Peyer's patch (tissue), 4 donors: ENCODE measurements around the gene TMEM39B. TPM values are rescaled to one million over a fixed set of nuclear protein-coding genes. Genes with fewer than 3 reads are reported as not detected.
"Not testable (repeated sequence)": the region's sequence is repeated elsewhere in the genome, so short reads cannot be mapped to it uniquely, and the experiment has no call there.

Source experiments
- DNase-seq, 3 donors: peaks; one replicate each; pipeline ENCODE4 v3.0.0-alpha.2; 2017 to 2019
- H3K27ac ChIP-seq, 4 donors: fragments of 200-600 bp; sonication (generic); one replicate each; pipeline ENCODE4 v1.5.1; 2016 to 2019
- H3K27me3 ChIP-seq, 2 donors: fragments of 200-600 bp; sonication (generic); one replicate each; pipeline ENCODE4 v1.5.1; 2019
- H3K36me3 ChIP-seq, 3 donors: fragments of 200-600 bp; sonication (generic); one replicate each; pipeline ENCODE4 v1.5.1; 2016 to 2019
- H3K4me1 ChIP-seq, 4 donors: fragments of 200-600 bp; sonication (generic); one replicate each; pipeline ENCODE4 v1.5.1; 2016 to 2019
- H3K4me3 ChIP-seq, 4 donors: fragments of 200-600 bp; sonication (generic); 1 replicate in 3 of 4; 2 replicates in 1 of 4; pipeline ENCODE4 v1.5.1; 2016 to 2019; ENCODE audit warnings: mild to moderate bottlenecking in 1 of 4
- H3K9me3 ChIP-seq, 4 donors: fragments of 200-600 bp; sonication (generic); one replicate each; pipeline ENCODE4 v1.5.1; 2016 to 2019; ENCODE audit warnings: mild to moderate bottlenecking in 1 of 4
- POLR2A ChIP-seq, 2 donors: fragments of 450-650 bp; IDR thresholded peaks; one replicate each; pipeline ENCODE4 v1.5.1; 2017; ENCODE audit warnings: antibody characterized with exemption in 2 of 2, mild to moderate bottlenecking in 2 of 2, moderate library complexity in 2 of 2
- total RNA-seq, 4 donors: library from RNA; depleted of rRNA; stranded (reverse); fragments of >200 nt; gene quantifications; one replicate each; pipeline ENCODE4 v1.1.0, GENCODE V29; 2016
- TF ChIP-seq, protein P1 (sequence below), 6 experiments: fragments of 450-650 bp in 4 of 6; fragments of 200-600 bp in 2 of 6; sonication (generic) in 1 of 6; IDR thresholded peaks; one replicate each; pipeline ENCODE4 v1.5.1; 2017 to 2019; ENCODE audit warnings: antibody characterized with exemption in 6 of 6, mild to moderate bottlenecking in 3 of 6, moderate library complexity in 1 of 6

Gene TMEM39B
- total RNA-seq, 4 donors from 2014 or later = 2.5 to 9.9 (median 6.6) TPM

- Histone ChIP-seq H3K36me3 (peaks cover 0 to 42% (median 0%) of the 10 kb centered on the region in 3 donors), H3K4me1 (peaks cover 0 to 15% (median 0%) of the 10 kb centered on the region in 4 donors), H3K9me3 (no peaks in the 10 kb centered on the region), H3K4me3 (no peak overlapping the region), H3K27me3 (no peaks in the 10 kb centered on the region), H3K27ac (no peak overlapping the region)
- TF ChIP-seq, protein P1, sequence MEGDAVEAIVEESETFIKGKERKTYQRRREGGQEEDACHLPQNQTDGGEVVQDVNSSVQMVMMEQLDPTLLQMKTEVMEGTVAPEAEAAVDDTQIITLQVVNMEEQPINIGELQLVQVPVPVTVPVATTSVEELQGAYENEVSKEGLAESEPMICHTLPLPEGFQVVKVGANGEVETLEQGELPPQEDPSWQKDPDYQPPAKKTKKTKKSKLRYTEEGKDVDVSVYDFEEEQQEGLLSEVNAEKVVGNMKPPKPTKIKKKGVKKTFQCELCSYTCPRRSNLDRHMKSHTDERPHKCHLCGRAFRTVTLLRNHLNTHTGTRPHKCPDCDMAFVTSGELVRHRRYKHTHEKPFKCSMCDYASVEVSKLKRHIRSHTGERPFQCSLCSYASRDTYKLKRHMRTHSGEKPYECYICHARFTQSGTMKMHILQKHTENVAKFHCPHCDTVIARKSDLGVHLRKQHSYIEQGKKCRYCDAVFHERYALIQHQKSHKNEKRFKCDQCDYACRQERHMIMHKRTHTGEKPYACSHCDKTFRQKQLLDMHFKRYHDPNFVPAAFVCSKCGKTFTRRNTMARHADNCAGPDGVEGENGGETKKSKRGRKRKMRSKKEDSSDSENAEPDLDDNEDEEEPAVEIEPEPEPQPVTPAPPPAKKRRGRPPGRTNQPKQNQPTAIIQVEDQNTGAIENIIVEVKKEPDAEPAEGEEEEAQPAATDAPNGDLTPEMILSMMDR (IDR thresholded peaks at IDR 0.05) = no peak
- no peak for TF ChIP-seq POLR2A (IDR thresholded peaks at IDR 0.05)
- no peak for DNase-seq
Measured at GRCh38 chr1:32060914-32061313, 11.8 kb upstream of the TMEM39B start.

GRCh38 chr1:32062867-32063230, 9.9 kb upstream of the TMEM39B start:
- H3K4me1 ChIP-seq = peaks cover 0 to 28% (median 6%) of the 10 kb centered on the region in 4 donors
- H3K27ac ChIP-seq = peak overlapping the region in 3 of 4 donors; percentile 9 to 28 (median 21)
- H3K27me3 ChIP-seq = no peaks in the 10 kb centered on the region
- no peak overlapping the region for H3K4me3 ChIP-seq
- TF ChIP-seq POLR2A (IDR thresholded peaks at IDR 0.05) = no peak
- TF ChIP-seq, protein P1 (IDR thresholded peaks at IDR 0.05) = no peak
- H3K36me3 ChIP-seq = peaks cover 0 to 34% (median 0%) of the 10 kb centered on the region in 3 donors
- no peaks in the 10 kb centered on the region for H3K9me3 ChIP-seq
- DNase-seq = no peak

DNA sequence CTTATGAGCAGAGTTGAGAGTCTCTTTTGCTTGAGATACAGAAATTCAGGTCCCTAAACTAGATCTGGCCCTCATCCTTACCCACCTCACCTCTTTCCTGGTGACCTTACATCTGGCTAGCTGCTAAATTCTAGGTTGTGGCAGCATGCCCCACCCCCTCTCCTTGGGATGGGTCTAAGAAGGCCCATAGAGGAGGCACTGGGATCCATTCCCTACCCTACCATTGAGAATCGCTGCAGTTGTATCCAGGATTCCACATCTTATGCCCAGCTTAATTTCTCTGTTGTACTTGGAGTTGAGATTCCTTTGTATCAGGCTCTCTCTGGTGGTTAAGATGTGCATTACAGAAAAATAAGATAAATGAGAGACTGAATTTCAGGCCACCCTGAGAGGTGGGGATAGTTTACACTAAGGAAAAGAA, 9.5 kb upstream of the TMEM39B start:
- H3K4me1 ChIP-seq = peaks cover 0 to 28% (median 6%) of the 10 kb centered on the region in 4 donors
- peak in 1 of 3 donors; percentile 21 for DNase-seq
- no peaks in the 10 kb centered on the region for H3K9me3 ChIP-seq
- no peak for TF ChIP-seq POLR2A (IDR thresholded peaks at IDR 0.05)
- TF ChIP-seq, protein P1 (IDR thresholded peaks at IDR 0.05) = peak; percentile 41 to 74 (median 72)
- H3K4me3 ChIP-seq = no peak overlapping the region
- H3K36me3 ChIP-seq = peaks cover 0 to 30% (median 0%) of the 10 kb centered on the region in 3 donors
- peak overlapping the region in 3 of 4 donors; percentile 9 to 28 (median 21) for H3K27ac ChIP-seq
- H3K27me3 ChIP-seq = no peaks in the 10 kb centered on the region

DNA sequence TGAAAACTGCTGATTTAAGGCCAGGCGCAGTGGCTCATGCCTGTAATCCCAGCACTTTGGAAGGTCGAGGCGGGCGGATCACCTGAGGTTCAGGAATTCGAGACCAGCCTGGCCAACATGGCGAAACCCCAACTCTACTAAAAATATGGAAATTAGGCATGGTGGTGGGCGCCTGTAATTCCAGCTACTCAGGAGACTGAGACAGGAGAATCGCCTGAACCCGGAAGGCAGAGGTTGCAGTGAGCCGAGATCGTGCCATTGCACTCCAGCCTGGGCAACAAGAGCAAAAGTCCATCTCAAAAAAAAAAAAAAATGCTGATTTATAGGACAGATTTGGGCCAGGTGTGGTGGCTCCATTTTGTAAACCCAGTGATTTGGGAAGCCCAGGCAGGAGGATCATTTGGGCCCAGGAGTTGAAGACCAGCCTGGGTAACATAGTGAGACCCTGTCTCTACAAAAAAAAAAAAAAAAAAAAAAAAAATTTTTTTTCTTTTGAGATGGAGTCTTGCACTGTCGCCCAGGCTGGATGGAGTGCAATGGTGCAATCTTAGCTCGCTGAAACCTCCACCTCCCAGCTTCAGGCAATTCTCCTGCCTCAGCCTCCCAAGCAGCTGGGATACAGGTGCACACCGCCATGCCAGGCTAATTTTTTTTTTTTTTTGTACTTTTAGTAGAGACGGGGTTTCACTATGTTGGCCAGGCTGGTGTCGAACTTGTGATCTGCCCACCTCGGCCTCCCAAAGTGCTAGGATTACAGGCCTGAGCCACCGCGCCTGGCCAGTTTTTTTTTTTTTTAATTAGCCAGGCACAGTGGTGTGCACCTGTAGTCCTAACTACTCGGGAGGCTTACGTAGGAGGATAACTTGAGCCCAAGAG, 6.9 kb upstream of the TMEM39B start:
- H3K4me1 ChIP-seq = peaks cover 0 to 28% (median 6%) of the 10 kb centered on the region in 4 donors
- not testable (repeated sequence) for H3K4me3 ChIP-seq, H3K27me3 ChIP-seq, H3K9me3 ChIP-seq, H3K36me3 ChIP-seq
- peak in 1 of 3 donors; percentile 39 for DNase-seq
- peak overlapping the region in 1 of 4 donors; percentile 10 for H3K27ac ChIP-seq

GRCh38 chr1:32066489-32066873, 6.3 kb upstream of the TMEM39B start:
- TF ChIP-seq, protein P1 (IDR thresholded peaks at IDR 0.05) = no peak
- TF ChIP-seq POLR2A (IDR thresholded peaks at IDR 0.05) = no peak
- peaks cover 0 to under 1% (median 0%) of the 10 kb centered on the region in 3 donors for H3K36me3 ChIP-seq
- H3K27me3 ChIP-seq = no peaks in the 10 kb centered on the region
- DNase-seq = peak in 2 of 3 donors; percentile 22 to 73
- H3K27ac ChIP-seq = peak overlapping the region in 2 of 4 donors; percentile 10 to 14
- no peak overlapping the region for H3K4me3 ChIP-seq
- no peaks in the 10 kb centered on the region for H3K9me3 ChIP-seq
- peaks cover 0 to 28% (median 6%) of the 10 kb centered on the region in 4 donors for H3K4me1 ChIP-seq

- Histone ChIP-seq H3K27me3 (no peaks in the 10 kb centered on the region), H3K27ac (no peak overlapping the region), H3K36me3 (no peaks in the 10 kb centered on the region), H3K4me1 (peaks cover 0 to 35% (median 6%) of the 10 kb centered on the region in 4 donors), H3K9me3 (no peaks in the 10 kb centered on the region), H3K4me3 (no peak overlapping the region)
- TF ChIP-seq, protein P1 (IDR thresholded peaks at IDR 0.05) = no peak
- TF ChIP-seq POLR2A (IDR thresholded peaks at IDR 0.05) = no peak
- DNase-seq = no peak
Measured at GRCh38 chr1:32068957-32069588, 3.7 kb upstream of the TMEM39B start.
